HepG2 (cell line): Measurements from ENCODE around the gene MYOM1. TPM values are rescaled to one million over a fixed set of nuclear protein-coding genes. Genes with fewer than 3 reads are reported as not detected.

Experiments used
- ATAC-seq: fragments of 200-7000 bp; cut with Tn5 transposase; 3 replicates; pipeline ENCODE4 v1.9.1; 2020; ENCODE audit warnings: mild to moderate bottlenecking, moderate library complexity
- BruUV-seq: library from RNA; stranded (reverse); fragments of 400-500 nt; replicated peaks from 2 replicates; lab custom pipeline; 2021; lab: Mats Ljungman, UMichigan
- CTCF ChIA-PET: fragments of 300-600 bp; formaldehyde crosslinking; extraction: SDS; loops from one replicate; lab custom pipeline; 2021; ENCODE audit warnings: low total read pairs, inconsistent platforms, low intra/inter-chr PET ratio; lab: Yijun Ruan, JAX
- POLR2A ChIA-PET: fragments of 350-600 bp; sonication (Branson Sonifier 250); formaldehyde crosslinking; loops from one replicate; lab custom pipeline; 2020; ENCODE audit warnings: antibody characterized with exemption, inconsistent platforms; lab: Yijun Ruan, JAX
- DNase-seq: peaks from one replicate; pipeline ENCODE4 v3.0.0-alpha.2; 2015; ENCODE audit warnings: low spot score
- FAIRE-seq: peaks from 3 replicates; lab custom pipeline; 2011; peaks lifted over from hg19 to GRCh38; lab: Jason Lieb, UNC
- H2AFZ ChIP-seq: one replicate; pipeline ENCODE4 v1.6.1; 2011; ENCODE audit warnings: low read length, inconsistent platforms
- H3K27ac ChIP-seq: fragments of 300-600 bp; 3 replicates; pipeline ENCODE4 v1.8.0; 2011; ENCODE audit warnings: mixed run types, mild to moderate bottlenecking, mixed read lengths, low read length, inconsistent platforms; ENCODE audit not compliant: insufficient read depth; ENCODE audit errors: extremely low read length
- H3K27me3 ChIP-seq, 2 experiments: fragments of 200-600 bp in 1 of 2; 2 replicates in 1 of 2; 3 replicates in 1 of 2; pipeline versions ENCODE4 v1.6.0 to v1.8.0; 2011; ENCODE audit warnings: low read length in 2 of 2, mild to moderate bottlenecking in 2 of 2, moderate library complexity in 2 of 2, inconsistent platforms in 1 of 2; ENCODE audit not compliant: insufficient read depth in 2 of 2, control insufficient read depth in 1 of 2
- H3K36me3 ChIP-seq, 2 experiments: fragments of 200-600 bp in 1 of 2; replicated peaks in 1 of 2; 2 replicates in 1 of 2; 3 replicates in 1 of 2; pipeline versions ENCODE4 v1.5.1 to v1.8.0; 2011; ENCODE audit warnings: low read length in 2 of 2, inconsistent platforms in 1 of 2; ENCODE audit not compliant: insufficient read depth in 2 of 2, control insufficient read depth in 1 of 2
- H3K4me1 ChIP-seq: 2 replicates; pipeline ENCODE4 v1.5.1; 2012; ENCODE audit warnings: low read length, inconsistent platforms; ENCODE audit not compliant: insufficient read depth
- H3K4me2 ChIP-seq: 2 replicates; pipeline ENCODE4 v1.6.0; 2011; ENCODE audit warnings: low read depth, low read length, inconsistent platforms
- H3K4me3 ChIP-seq, 3 experiments: fragments of 200-600 bp in 1 of 3; sonication (generic), shearing (Covaris generic) in 1 of 3; replicated peaks in 1 of 3; 2 replicates each; pipeline ENCODE4 v1.5.1; 2011 to 2016; ENCODE audit warnings: low read length in 3 of 3, inconsistent platforms in 2 of 3, low read depth in 2 of 3, mild to moderate bottlenecking in 2 of 3, control low read depth in 1 of 3, mixed read lengths in 1 of 3; ENCODE audit not compliant: insufficient read depth in 1 of 3
- H3K79me2 ChIP-seq: one replicate; pipeline ENCODE4 v1.6.1; 2011; ENCODE audit warnings: low read length, inconsistent platforms; ENCODE audit not compliant: insufficient read depth
- H3K9ac ChIP-seq: 2 replicates; pipeline ENCODE4 v1.6.0; 2011; ENCODE audit warnings: mild to moderate bottlenecking, low read depth, low read length, inconsistent platforms; ENCODE audit not compliant: insufficient read depth
- H3K9me3 ChIP-seq: 2 replicates; pipeline ENCODE4 v1.5.1; 2012; ENCODE audit warnings: mild to moderate bottlenecking, low read length
- H4K20me1 ChIP-seq: 2 replicates; pipeline ENCODE4 v1.6.0; 2011; ENCODE audit warnings: inconsistent platforms, mild to moderate bottlenecking, low read length, moderate library complexity; ENCODE audit not compliant: insufficient read depth
- ATAD3A ChIP-seq: sonication (generic); formaldehyde crosslinking; IDR thresholded peaks from 2 replicates; pipeline ENCODE4 v1.4.0; 2020; ENCODE audit warnings: missing genetic modification reagents
- HES4 ChIP-seq: sonication (generic); formaldehyde crosslinking; IDR thresholded peaks from 2 replicates; pipeline ENCODE4 v1.9.0; 2021; ENCODE audit warnings: mild to moderate bottlenecking, missing genetic modification reagents, borderline replicate concordance
- SMC3 ChIP-seq: IDR thresholded peaks from 2 replicates; pipeline ENCODE4 v1.6.1; 2011; ENCODE audit warnings: low read length, improper control_type of control experiment
- THYN1 ChIP-seq: sonication (generic); formaldehyde crosslinking; IDR thresholded peaks from 2 replicates; pipeline ENCODE4 v1.8.1; 2023; ENCODE audit warnings: low read depth, mild to moderate bottlenecking, moderate library complexity, missing genetic modification reagents, borderline replicate concordance
- U2AF1 ChIP-seq: fragments of 200-400 bp; formaldehyde crosslinking; optimal IDR thresholded peaks from 2 replicates; pipeline ENCODE3; 2017; ENCODE audit warnings: mild to moderate bottlenecking, low read depth, low read length
- ZFYVE20 ChIP-seq: sonication (generic); formaldehyde crosslinking; IDR thresholded peaks from 2 replicates; pipeline ENCODE4 v1.8.0; 2023; ENCODE audit warnings: low read depth, mild to moderate bottlenecking, moderate library complexity, missing genetic modification reagents, borderline replicate concordance
- ZNF225 ChIP-seq: sonication (generic); formaldehyde crosslinking; IDR thresholded peaks from 2 replicates; pipeline ENCODE4 v1.4.0; 2020; ENCODE audit warnings: mild to moderate bottlenecking, missing genetic modification reagents
- ZSCAN21 ChIP-seq: sonication (generic); formaldehyde crosslinking; IDR thresholded peaks from 2 replicates; pipeline ENCODE4 v1.8.0; 2022; ENCODE audit warnings: mild to moderate bottlenecking, missing genetic modification reagents, moderate library complexity, borderline replicate concordance
- WGBS: methylation state at CpG from one replicate; pipeline ENCODE4 v1.1.6; 2017; ENCODE audit warnings: low lambda C conversion rate; 5-methylcytosine and 5-hydroxymethylcytosine counted together
- in situ Hi-C: cut with HindIII; loops from 2 replicates; pipeline ENCODE4 v1.10.0; 2017; ENCODE audit warnings: low pct_unique_long_range_greater_than_20kb; ENCODE audit not compliant: extremely low pct_ligation_motif_present
- intact Hi-C: fragments of 100-400 bp; cut with micrococcal nuclease; formaldehyde crosslinking; loops from one replicate; pipeline ENCODE4 v1.10.0; 2022; ENCODE audit not compliant: unreplicated experiment
- polyA plus RNA-seq, 8 experiments: library from polyadenylated mRNA; depleted of rRNA in 3 of 8; stranded (reverse) in 7 of 8; unstranded in 1 of 8; fragments of >200 nt; fragmentation: Illumina TruSeq in 4 of 8; extraction: Trizol in 4 of 8; gene quantifications; 2 replicates each; pipeline versions ENCODE4 v1.2.1 to v1.2.3, GENCODE V29; 2011 to 2016; ENCODE audit warnings: low read depth in 4 of 8, missing spikeins in 1 of 8, mixed read lengths in 1 of 8; ENCODE audit not compliant: insufficient read depth in 1 of 8
- total RNA-seq, 5 experiments: library from RNA; depleted of rRNA; stranded (reverse); fragments of >200 nt; fragmentation: Illumina TruSeq; extraction: Trizol; gene quantifications; 2 replicates each; pipeline ENCODE4 v1.2.3, GENCODE V29; 2016; ENCODE audit warnings: low read depth in 1 of 5
- TF ChIP-seq, protein P1 (sequence below): sonication (generic); formaldehyde crosslinking; IDR thresholded peaks from 2 replicates; pipeline ENCODE4 v1.4.0; 2020; ENCODE audit warnings: missing genetic modification reagents
- TF ChIP-seq, protein P2 (sequence below): sonication (generic); formaldehyde crosslinking; IDR thresholded peaks from 2 replicates; pipeline ENCODE4 v1.4.0; 2020; ENCODE audit warnings: missing genetic modification reagents
- TF ChIP-seq, protein P3 (sequence below): sonication (generic); formaldehyde crosslinking; IDR thresholded peaks from 2 replicates; pipeline ENCODE4 v1.4.0; 2020; ENCODE audit warnings: missing genetic modification reagents, borderline replicate concordance
- TF ChIP-seq, protein P4 (sequence below): sonication (generic); formaldehyde crosslinking; IDR thresholded peaks from 2 replicates; pipeline ENCODE4 v1.8.1; 2023; ENCODE audit warnings: mild to moderate bottlenecking, missing genetic modification reagents
- TF ChIP-seq, protein P5 (sequence below): sonication (generic); formaldehyde crosslinking; IDR thresholded peaks from 2 replicates; pipeline ENCODE4 v1.4.0; 2020; ENCODE audit warnings: missing genetic modification reagents

Gene MYOM1
- total and polyA plus RNA-seq, 2 of the 13 experiments (the other 11 are each of a cell fraction or from before 2014, with no cell fraction given) = 0.46 to 0.98 TPM

DNA sequence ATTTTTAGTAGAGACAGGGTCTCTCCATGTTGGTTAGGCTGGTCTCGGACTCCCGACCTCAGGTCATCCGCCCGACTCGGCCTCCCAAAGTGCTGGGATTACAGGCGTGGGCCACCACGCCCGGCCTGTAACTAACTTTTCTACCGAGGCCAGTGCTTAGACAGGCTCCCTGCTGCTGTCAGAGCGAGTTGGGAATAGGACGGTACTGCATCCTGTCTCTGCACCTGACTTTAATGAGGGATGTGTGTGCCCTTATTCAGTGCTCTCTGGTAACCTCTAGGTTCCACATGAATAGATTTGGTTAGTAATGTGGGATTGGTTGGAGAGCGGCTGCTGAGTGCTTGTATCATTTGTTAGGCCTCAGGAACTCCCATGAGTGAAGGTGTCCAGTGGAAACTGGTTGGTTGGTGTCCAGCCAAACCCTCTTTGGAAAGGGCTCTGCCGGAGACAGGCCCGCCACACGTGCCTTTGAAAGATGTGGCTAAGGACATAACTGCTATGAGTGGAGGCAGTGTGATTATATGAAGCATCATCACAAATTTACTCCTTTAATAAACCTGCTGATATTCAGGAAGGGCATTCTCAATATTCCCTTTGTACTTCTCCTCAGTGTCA is 36.6 kb downstream of the MYOM1 start (continued):
- TF ChIP-seq, protein P1, sequence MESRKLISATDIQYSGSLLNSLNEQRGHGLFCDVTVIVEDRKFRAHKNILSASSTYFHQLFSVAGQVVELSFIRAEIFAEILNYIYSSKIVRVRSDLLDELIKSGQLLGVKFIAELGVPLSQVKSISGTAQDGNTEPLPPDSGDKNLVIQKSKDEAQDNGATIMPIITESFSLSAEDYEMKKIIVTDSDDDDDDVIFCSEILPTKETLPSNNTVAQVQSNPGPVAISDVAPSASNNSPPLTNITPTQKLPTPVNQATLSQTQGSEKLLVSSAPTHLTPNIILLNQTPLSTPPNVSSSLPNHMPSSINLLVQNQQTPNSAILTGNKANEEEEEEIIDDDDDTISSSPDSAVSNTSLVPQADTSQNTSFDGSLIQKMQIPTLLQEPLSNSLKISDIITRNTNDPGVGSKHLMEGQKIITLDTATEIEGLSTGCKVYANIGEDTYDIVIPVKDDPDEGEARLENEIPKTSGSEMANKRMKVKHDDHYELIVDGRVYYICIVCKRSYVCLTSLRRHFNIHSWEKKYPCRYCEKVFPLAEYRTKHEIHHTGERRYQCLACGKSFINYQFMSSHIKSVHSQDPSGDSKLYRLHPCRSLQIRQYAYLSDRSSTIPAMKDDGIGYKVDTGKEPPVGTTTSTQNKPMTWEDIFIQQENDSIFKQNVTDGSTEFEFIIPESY (CRISPR knock-in tag) = no peak
- no peak for TF ChIP-seq ZNF225
- TF ChIP-seq, protein P2, sequence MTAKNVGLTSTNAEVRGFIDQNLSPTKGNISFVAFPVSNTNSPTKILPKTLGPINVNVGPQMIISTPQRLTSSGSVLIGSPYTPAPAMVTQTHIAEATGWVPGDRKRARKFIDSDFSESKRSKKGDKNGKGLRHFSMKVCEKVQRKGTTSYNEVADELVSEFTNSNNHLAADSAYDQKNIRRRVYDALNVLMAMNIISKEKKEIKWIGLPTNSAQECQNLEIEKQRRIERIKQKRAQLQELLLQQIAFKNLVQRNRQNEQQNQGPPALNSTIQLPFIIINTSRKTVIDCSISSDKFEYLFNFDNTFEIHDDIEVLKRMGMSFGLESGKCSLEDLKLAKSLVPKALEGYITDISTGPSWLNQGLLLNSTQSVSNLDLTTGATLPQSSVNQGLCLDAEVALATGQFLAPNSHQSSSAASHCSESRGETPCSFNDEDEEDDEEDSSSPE (CRISPR knock-in tag) = no peak
- no peak for TF ChIP-seq ATAD3A (CRISPR knock-in tag)

GRCh38 chr18:3180325-3180724 is 39.4 kb downstream of the MYOM1 start:
- no peaks in the 10 kb centered on the region for H4K20me1 ChIP-seq
- intact Hi-C loops = no loop called here
- H3K9me3 ChIP-seq = no peaks in the 10 kb centered on the region
- BruUV-seq = no TSS peak
- no peak overlapping the region for H3K9ac ChIP-seq
- H3K4me3 ChIP-seq = no peak overlapping the region
- ATAC-seq (no peak), FAIRE-seq (no peak), DNase-seq (no peak)
- ChIA-PET POLR2A (interaction anchor here (2.0 kb wide), 1 partner anchor 38 kb away, joined by 8 read pairs; the partner anchor contains the start of gene MYOM1), CTCF (no interaction called here)
- WGBS = 85% methylated on average over 2 of the region's 2 CpGs
- no peaks in the 10 kb centered on the region; a peak in 1 of 5 replicates for H3K27me3 ChIP-seq
- in situ Hi-C loops = no loop called here
- no peaks in the 10 kb centered on the region for H3K79me2 ChIP-seq
- no peak overlapping the region for H2AFZ ChIP-seq
- H3K4me1 ChIP-seq = peaks cover 17% of the 10 kb centered on the region
- H3K27ac ChIP-seq = no peak overlapping the region
- no peaks in the 10 kb centered on the region for H3K36me3 ChIP-seq
- H3K4me2 ChIP-seq = no peak overlapping the region
- TF ChIP-seq SMC3 (no peak), THYN1 (no peak), ZFYVE20 (CRISPR knock-in tag) (no peak), ZSCAN21 (CRISPR knock-in tag) (no peak), HES4 (CRISPR knock-in tag) (no peak), U2AF1 (no peak)
- TF ChIP-seq, protein P3, sequence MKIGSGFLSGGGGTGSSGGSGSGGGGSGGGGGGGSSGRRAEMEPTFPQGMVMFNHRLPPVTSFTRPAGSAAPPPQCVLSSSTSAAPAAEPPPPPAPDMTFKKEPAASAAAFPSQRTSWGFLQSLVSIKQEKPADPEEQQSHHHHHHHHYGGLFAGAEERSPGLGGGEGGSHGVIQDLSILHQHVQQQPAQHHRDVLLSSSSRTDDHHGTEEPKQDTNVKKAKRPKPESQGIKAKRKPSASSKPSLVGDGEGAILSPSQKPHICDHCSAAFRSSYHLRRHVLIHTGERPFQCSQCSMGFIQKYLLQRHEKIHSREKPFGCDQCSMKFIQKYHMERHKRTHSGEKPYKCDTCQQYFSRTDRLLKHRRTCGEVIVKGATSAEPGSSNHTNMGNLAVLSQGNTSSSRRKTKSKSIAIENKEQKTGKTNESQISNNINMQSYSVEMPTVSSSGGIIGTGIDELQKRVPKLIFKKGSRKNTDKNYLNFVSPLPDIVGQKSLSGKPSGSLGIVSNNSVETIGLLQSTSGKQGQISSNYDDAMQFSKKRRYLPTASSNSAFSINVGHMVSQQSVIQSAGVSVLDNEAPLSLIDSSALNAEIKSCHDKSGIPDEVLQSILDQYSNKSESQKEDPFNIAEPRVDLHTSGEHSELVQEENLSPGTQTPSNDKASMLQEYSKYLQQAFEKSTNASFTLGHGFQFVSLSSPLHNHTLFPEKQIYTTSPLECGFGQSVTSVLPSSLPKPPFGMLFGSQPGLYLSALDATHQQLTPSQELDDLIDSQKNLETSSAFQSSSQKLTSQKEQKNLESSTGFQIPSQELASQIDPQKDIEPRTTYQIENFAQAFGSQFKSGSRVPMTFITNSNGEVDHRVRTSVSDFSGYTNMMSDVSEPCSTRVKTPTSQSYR (CRISPR knock-in tag) = no peak
- TF ChIP-seq, protein P4, sequence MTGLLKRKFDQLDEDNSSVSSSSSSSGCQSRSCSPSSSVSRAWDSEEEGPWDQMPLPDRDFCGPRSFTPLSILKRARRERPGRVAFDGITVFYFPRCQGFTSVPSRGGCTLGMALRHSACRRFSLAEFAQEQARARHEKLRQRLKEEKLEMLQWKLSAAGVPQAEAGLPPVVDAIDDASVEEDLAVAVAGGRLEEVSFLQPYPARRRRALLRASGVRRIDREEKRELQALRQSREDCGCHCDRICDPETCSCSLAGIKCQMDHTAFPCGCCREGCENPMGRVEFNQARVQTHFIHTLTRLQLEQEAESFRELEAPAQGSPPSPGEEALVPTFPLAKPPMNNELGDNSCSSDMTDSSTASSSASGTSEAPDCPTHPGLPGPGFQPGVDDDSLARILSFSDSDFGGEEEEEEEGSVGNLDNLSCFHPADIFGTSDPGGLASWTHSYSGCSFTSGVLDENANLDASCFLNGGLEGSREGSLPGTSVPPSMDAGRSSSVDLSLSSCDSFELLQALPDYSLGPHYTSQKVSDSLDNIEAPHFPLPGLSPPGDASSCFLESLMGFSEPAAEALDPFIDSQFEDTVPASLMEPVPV (CRISPR knock-in tag) = no peak
- TF ChIP-seq, protein P5, sequence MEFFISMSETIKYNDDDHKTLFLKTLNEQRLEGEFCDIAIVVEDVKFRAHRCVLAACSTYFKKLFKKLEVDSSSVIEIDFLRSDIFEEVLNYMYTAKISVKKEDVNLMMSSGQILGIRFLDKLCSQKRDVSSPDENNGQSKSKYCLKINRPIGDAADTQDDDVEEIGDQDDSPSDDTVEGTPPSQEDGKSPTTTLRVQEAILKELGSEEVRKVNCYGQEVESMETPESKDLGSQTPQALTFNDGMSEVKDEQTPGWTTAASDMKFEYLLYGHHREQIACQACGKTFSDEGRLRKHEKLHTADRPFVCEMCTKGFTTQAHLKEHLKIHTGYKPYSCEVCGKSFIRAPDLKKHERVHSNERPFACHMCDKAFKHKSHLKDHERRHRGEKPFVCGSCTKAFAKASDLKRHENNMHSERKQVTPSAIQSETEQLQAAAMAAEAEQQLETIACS (CRISPR knock-in tag) = no peak
